ENCODE results near the gene XPR1. TPM values are rescaled to one million over a fixed set of nuclear protein-coding genes. Genes with fewer than 3 reads are reported as not detected.

XPR1 gene
- 10 to 100 TPM; 17.6 to 21.9 TPM for total RNA-seq

- Mint-ChIP-seq H3K36me3 (peaks cover 2% of the 10 kb centered on the region), H3K4me1 (peaks cover 6% of the 10 kb centered on the region), H3K27me3 (peaks cover 5% of the 10 kb centered on the region), H3K27ac (peak within 1 kb of the TSS; percentile 86), H3K9me3 (ENCODE audit: low read depth) (no peaks in the 10 kb centered on the region), H3K4me3 (no peak within 1 kb of the TSS)
- CTCF ChIA-PET: interaction anchor here (1.3 to 1.7 kb wide), 6 partner anchors 14 to 511 kb away, joined by 3 to 10 read pairs (median 4); partner anchors contain the start of gene ACBD6
- ATAC-seq (peak; percentile 98), DNase-seq (peak; percentile 99)
Measured at GRCh38 chr1:180631766-180632325, at the start of gene XPR1. TSS of gene XPR1 (plus strand) at chr1:180632022. CDS start at chr1:180632202, 180 bp downstream.

GRCh38 chr1:180584869-180585268, 47.0 kb upstream of the XPR1 start:
- ATAC-seq (no peak), DNase-seq (no peak)
- no peaks in the 10 kb centered on the region for H3K27me3 Mint-ChIP-seq
- peaks cover 5% of the 10 kb centered on the region for H3K9me3 Mint-ChIP-seq (ENCODE audit: low read depth)
- peak overlapping the region; percentile 89 for H3K27ac Mint-ChIP-seq
- CTCF ChIA-PET: interaction anchor here (0.9 to 2.5 kb wide), 4 partner anchors 67 to 452 kb away, joined by 3 to 11 read pairs (median 4); no protein-coding TSS in a partner anchor
- peaks cover 25% of the 10 kb centered on the region for H3K36me3 Mint-ChIP-seq
- peaks cover 24% of the 10 kb centered on the region for H3K4me1 Mint-ChIP-seq
- H3K4me3 Mint-ChIP-seq: peak overlapping the region; percentile 61

DNA sequence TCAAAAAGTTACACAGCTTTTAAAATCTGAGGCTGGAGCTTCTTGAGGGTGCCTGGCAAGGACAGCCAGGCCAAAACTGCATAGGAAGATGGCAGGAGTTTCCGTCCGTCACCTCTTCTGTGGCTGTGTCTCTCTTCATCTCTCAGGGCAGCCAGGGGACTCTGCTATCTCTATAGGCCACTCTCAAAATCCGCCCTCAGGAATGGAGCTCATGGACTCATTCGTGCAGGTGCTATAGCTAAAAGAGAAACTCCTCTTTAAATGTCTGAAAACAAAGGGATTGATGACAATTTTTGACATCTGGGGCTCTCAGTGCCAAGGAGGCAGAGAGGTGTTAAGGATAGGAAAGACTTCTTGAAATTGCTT, 45.8 kb upstream of the XPR1 start:
- peaks cover 5% of the 10 kb centered on the region for H3K9me3 Mint-ChIP-seq (ENCODE audit: low read depth)
- CTCF ChIA-PET: interaction anchor here (0.9 to 2.5 kb wide), 5 partner anchors 13 to 277 kb away, joined by 3 to 11 read pairs (median 4); no protein-coding TSS in a partner anchor
- ATAC-seq: peak; percentile 8
- peak overlapping the region; percentile 61 for H3K4me3 Mint-ChIP-seq
- H3K27me3 Mint-ChIP-seq: peaks cover 2% of the 10 kb centered on the region
- peak overlapping the region; percentile 89 for H3K27ac Mint-ChIP-seq
- peaks cover 25% of the 10 kb centered on the region for H3K36me3 Mint-ChIP-seq
- peaks cover 24% of the 10 kb centered on the region for H3K4me1 Mint-ChIP-seq
- DNase-seq: no peak

DNA sequence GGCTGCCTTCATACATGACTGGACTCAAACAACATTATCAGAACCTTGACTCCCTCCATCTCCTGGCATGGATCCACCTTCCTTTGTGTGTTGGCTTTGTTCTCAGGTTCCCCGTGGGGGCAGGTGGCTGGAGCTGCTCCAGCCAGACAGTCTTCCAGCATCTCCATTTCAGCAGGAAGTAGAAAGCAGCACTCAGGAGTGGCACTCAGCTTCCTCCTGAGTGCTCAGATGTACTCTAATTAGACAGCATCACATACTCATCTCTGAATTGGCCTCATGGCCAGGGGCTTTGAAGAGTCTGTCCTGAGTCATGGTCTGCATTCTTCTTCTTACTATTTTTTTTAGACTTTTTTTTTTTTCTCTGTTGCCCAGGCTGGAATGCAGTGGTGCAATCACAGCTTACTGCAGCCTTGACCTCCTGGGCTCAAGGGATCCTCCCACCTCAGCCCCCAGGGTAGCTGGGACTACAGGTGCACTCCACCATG, 45.1 kb upstream of the XPR1 start:
- DNase-seq: no peak
- Mint-ChIP-seq H3K9me3 (ENCODE audit: low read depth) (peaks cover 5% of the 10 kb centered on the region), H3K4me1 (peaks cover 24% of the 10 kb centered on the region), H3K27ac (peak overlapping the region; percentile 67), H3K27me3 (peaks cover 4% of the 10 kb centered on the region), H3K4me3 (no peak overlapping the region), H3K36me3 (peaks cover 25% of the 10 kb centered on the region)
- CTCF ChIA-PET: interaction anchor here (0.9 to 2.5 kb wide), 4 partner anchors 12 to 276 kb away, joined by 3 to 11 read pairs (median 4); no protein-coding TSS in a partner anchor
- no peak for ATAC-seq

DNA sequence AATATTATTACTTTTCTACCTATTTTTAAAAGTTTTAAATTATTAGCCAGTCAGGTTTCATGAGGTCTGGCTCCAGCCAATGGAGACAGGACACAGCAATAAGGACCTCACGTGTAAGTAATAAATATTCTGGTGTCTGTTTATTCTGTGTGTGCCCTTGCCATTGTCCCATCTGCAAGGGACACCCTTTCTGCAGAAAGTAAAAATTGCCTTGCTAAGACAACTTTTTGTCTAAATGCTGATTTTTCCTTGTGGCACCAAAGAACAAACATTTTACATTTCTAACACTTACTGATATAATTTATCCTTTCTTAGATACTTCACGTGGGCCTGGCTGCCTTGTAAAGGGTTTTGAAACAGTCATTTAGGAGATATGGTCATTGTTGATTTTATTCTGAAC, 43.7 kb upstream of the XPR1 start:
- Mint-ChIP-seq H3K4me1 (peaks cover 24% of the 10 kb centered on the region), H3K27ac (no peak overlapping the region), H3K27me3 (peaks cover 6% of the 10 kb centered on the region), H3K36me3 (peaks cover 25% of the 10 kb centered on the region), H3K4me3 (no peak overlapping the region), H3K9me3 (ENCODE audit: low read depth) (peaks cover 5% of the 10 kb centered on the region)
- DNase-seq (no peak), ATAC-seq (no peak)
- CTCF ChIA-PET: no interaction called here

DNA sequence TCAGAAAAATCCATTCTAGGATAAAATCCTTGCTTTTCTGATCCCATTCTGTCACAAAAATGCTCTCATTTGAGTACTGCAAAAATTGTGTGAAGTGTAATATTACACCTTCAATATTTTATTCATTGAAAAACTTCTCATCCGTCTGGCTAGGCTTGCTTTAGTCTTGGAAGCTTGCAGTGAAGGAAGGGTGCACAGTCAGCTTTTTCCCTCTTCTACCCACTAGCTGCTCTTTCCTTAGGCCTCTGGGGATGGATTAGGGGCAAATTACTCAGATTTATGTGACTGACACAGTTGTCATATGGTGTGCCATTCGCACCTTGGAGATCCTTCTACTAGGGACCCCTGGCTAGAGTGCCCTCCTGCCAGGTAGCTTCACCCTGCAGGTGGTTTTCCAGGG, 40.9 kb upstream of the XPR1 start:
- no peak overlapping the region for H3K4me3 Mint-ChIP-seq
- peaks cover 10% of the 10 kb centered on the region for H3K4me1 Mint-ChIP-seq
- peaks cover 19% of the 10 kb centered on the region for H3K27me3 Mint-ChIP-seq
- H3K27ac Mint-ChIP-seq: no peak overlapping the region
- CTCF ChIA-PET: interaction anchor here (1.0 kb wide), 1 partner anchor 75 kb away, joined by 4 read pairs; no protein-coding TSS in a partner anchor
- no peak for ATAC-seq
- peaks cover 20% of the 10 kb centered on the region for H3K36me3 Mint-ChIP-seq
- no peak for DNase-seq
- peaks cover 5% of the 10 kb centered on the region for H3K9me3 Mint-ChIP-seq (ENCODE audit: low read depth)

GRCh38 chr1:180593382-180593781, 38.4 kb upstream of the XPR1 start:
- no peaks in the 10 kb centered on the region for H3K4me1 Mint-ChIP-seq
- peaks cover 27% of the 10 kb centered on the region for H3K27me3 Mint-ChIP-seq
- no peak overlapping the region for H3K4me3 Mint-ChIP-seq
- ATAC-seq: no peak
- peaks cover under 1% of the 10 kb centered on the region for H3K9me3 Mint-ChIP-seq (ENCODE audit: low read depth)
- peaks cover 4% of the 10 kb centered on the region for H3K36me3 Mint-ChIP-seq
- H3K27ac Mint-ChIP-seq: no peak overlapping the region
- no peak for DNase-seq
- CTCF ChIA-PET: interaction anchor here (0.6 kb wide), 1 partner anchor 360 kb away, joined by 3 read pairs; no protein-coding TSS in a partner anchor

DNA sequence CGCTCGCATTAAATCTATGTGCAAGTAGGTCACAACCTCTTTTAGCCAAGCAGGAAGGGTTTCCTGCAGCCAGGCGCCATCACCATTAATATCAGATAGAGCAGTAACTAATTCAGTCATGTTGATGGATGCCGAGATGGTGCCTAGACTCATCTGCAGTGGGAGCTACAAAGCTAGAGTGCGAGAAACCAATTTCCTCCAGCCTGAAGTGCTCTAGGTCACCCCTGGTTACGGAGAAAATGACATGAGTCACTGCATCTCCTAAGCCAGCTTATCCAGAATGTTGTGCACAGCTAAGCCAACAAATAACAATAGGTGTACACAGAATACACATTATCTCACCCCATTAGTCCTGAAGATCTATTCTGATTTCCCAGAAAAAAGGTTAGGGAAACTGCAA, 37.1 kb upstream of the XPR1 start:
- no peak for DNase-seq
- Mint-ChIP-seq H3K4me1 (no peaks in the 10 kb centered on the region), H3K27me3 (peaks cover 34% of the 10 kb centered on the region), H3K36me3 (peaks cover 1% of the 10 kb centered on the region), H3K9me3 (ENCODE audit: low read depth) (no peaks in the 10 kb centered on the region), H3K4me3 (no peak overlapping the region), H3K27ac (no peak overlapping the region)
- CTCF ChIA-PET: no interaction called here
- no peak for ATAC-seq

DNA sequence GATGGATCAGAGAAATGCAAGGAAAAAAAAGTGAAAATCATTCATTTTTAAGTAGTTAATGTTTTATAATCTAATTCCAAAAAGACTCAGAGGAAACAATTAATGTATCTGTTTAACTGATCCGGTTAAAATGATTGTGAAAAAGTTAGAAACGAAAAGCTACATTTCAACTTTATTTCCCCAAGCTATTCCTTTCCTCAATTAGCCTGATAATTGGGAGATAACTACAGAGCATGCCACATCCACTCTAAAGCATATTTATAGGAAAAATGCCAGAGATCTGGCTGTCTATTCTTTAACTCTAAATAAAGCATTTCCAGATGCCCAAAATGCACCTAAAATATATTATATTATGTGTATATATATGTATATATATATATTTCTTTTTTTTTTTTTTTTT, 35.9 kb upstream of the XPR1 start:
- CTCF ChIA-PET: no interaction called here
- Mint-ChIP-seq H3K4me1 (no peaks in the 10 kb centered on the region), H3K36me3 (no peaks in the 10 kb centered on the region), H3K27me3 (peaks cover 32% of the 10 kb centered on the region), H3K27ac (no peak overlapping the region), H3K9me3 (ENCODE audit: low read depth) (no peaks in the 10 kb centered on the region), H3K4me3 (no peak overlapping the region)
- DNase-seq: no peak
- no peak for ATAC-seq

DNA sequence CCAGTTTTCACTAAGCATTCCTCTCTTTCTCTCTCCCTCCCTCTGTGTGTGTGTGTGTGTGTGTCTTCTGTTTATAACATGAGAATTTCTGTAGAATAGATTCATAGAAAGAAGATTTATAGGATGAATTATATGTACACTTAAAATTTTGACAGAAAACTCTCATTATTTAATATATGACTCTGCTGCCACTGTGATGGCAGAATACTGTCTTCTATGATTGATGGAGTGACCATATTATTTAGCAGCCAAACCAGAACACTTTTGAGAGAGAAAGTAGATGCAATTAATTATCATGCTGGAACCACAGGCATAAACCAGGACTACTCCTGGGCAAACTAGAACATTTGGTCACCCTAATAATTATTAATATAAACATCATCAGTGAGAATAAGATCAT, 34.3 kb upstream of the XPR1 start:
- Mint-ChIP-seq H3K27ac (no peak overlapping the region), H3K9me3 (ENCODE audit: low read depth) (no peaks in the 10 kb centered on the region), H3K36me3 (no peaks in the 10 kb centered on the region), H3K4me3 (no peak overlapping the region), H3K27me3 (peaks cover 27% of the 10 kb centered on the region), H3K4me1 (no peaks in the 10 kb centered on the region)
- CTCF ChIA-PET: no interaction called here
- ATAC-seq: no peak
- DNase-seq: no peak

GRCh38 chr1:180598333-180598974, 33.4 kb upstream of the XPR1 start:
- H3K27me3 Mint-ChIP-seq: peaks cover 27% of the 10 kb centered on the region
- no peaks in the 10 kb centered on the region for H3K9me3 Mint-ChIP-seq (ENCODE audit: low read depth)
- no peaks in the 10 kb centered on the region for H3K36me3 Mint-ChIP-seq
- ATAC-seq: no peak
- no peak overlapping the region for H3K27ac Mint-ChIP-seq
- no peaks in the 10 kb centered on the region for H3K4me1 Mint-ChIP-seq
- CTCF ChIA-PET: interaction anchor here (0.8 kb wide), 1 partner anchor 12 kb away, joined by 4 read pairs; no protein-coding TSS in a partner anchor
- DNase-seq: no peak
- no peak overlapping the region for H3K4me3 Mint-ChIP-seq

- no peaks in the 10 kb centered on the region for H3K36me3 Mint-ChIP-seq
- no peak overlapping the region for H3K4me3 Mint-ChIP-seq
- peaks cover 16% of the 10 kb centered on the region for H3K27me3 Mint-ChIP-seq
- CTCF ChIA-PET: no interaction called here
- DNase-seq (no peak), ATAC-seq (no peak)
- H3K27ac Mint-ChIP-seq: no peak overlapping the region
- H3K9me3 Mint-ChIP-seq (ENCODE audit: low read depth): no peaks in the 10 kb centered on the region
- H3K4me1 Mint-ChIP-seq: no peaks in the 10 kb centered on the region
Measured at GRCh38 chr1:180600343-180600742, 31.5 kb upstream of the XPR1 start.

- Mint-ChIP-seq H3K4me3 (no peak overlapping the region), H3K4me1 (no peaks in the 10 kb centered on the region), H3K36me3 (no peaks in the 10 kb centered on the region), H3K27me3 (peaks cover 15% of the 10 kb centered on the region), H3K9me3 (ENCODE audit: low read depth) (no peaks in the 10 kb centered on the region), H3K27ac (no peak overlapping the region)
- CTCF ChIA-PET: no interaction called here
- ATAC-seq: no peak
- no peak for DNase-seq
Measured at GRCh38 chr1:180601512-180601911, 30.3 kb upstream of the XPR1 start.
